ENCODE measurements around the gene VAV2.
"Not testable (repeated sequence)": the region's sequence is repeated elsewhere in the genome, so short reads cannot be mapped to it uniquely, and the experiment has no call there.

The VAV2 gene

GRCh38 chr9:133968966-133969617, 23.0 kb downstream of the VAV2 start:
- DNase-seq, result no peak

- DNase-seq, result no peak
These were observed 23.7 kb downstream of the VAV2 start for GRCh38 chr9:133968428-133968827.

- no peak for DNase-seq
These were observed 24.9 kb downstream of the VAV2 start for GRCh38 chr9:133967024-133967741.

GRCh38 chr9:133964463-133964862, 27.7 kb downstream of the VAV2 start:
- DNase-seq, result no peak

- no peak for DNase-seq
These were observed 29.0 kb downstream of the VAV2 start for GRCh38 chr9:133963166-133963565.

- no peak for DNase-seq
These were observed 29.8 kb downstream of the VAV2 start for GRCh38 chr9:133962341-133962740.

GRCh38 chr9:133961226-133962165, 30.6 kb downstream of the VAV2 start:
- DNase-seq, result no peak

GRCh38 chr9:133960568-133961129, 31.5 kb downstream of the VAV2 start:
- DNase-seq, result peak; percentile 17 to 59

GRCh38 chr9:133959966-133960567, 32.1 kb downstream of the VAV2 start:
- no peak for DNase-seq

GRCh38 chr9:133959171-133959570, 33.0 kb downstream of the VAV2 start:
- DNase-seq, result no peak

- DNase-seq, result no peak
These were observed 33.4 kb downstream of the VAV2 start for GRCh38 chr9:133958756-133959155.

- not testable (repeated sequence) for DNase-seq
These were observed 34.4 kb downstream of the VAV2 start for GRCh38 chr9:133957772-133958171.

- no peak for DNase-seq
These were observed 34.8 kb downstream of the VAV2 start for GRCh38 chr9:133957328-133957727.

GRCh38 chr9:133956520-133957076, 35.5 kb downstream of the VAV2 start:
- no peak for DNase-seq

- DNase-seq, result peak; percentile 11 to 49
These were observed 36.2 kb downstream of the VAV2 start for GRCh38 chr9:133955821-133956411.

- DNase-seq, result peak; percentile 3
These were observed 37.1 kb downstream of the VAV2 start for GRCh38 chr9:133954862-133955529.

GRCh38 chr9:133953976-133954709, 38.0 kb downstream of the VAV2 start:
- DNase-seq, result no peak

- DNase-seq, result no peak
These were observed 38.5 kb downstream of the VAV2 start for GRCh38 chr9:133953621-133953975.

- DNase-seq, result no peak
These were observed 39.2 kb downstream of the VAV2 start for GRCh38 chr9:133952598-133953550.

GRCh38 chr9:133951265-133951664, 40.9 kb downstream of the VAV2 start:
- DNase-seq, result no peak
